Myocyte (in vitro differentiated cells): ENCODE data around the gene SRSF3. TPM values are rescaled to one million over a fixed set of nuclear protein-coding genes. Genes with fewer than 3 reads are reported as not detected.
A peak's percentile ranks its signal among the peaks of the same experiment; 100 is the strongest.
"Not testable (repeated sequence)": the region's sequence is repeated elsewhere in the genome, so short reads cannot be mapped to it uniquely, and the experiment has no call there.

ENCODE experiments used
- DNase-seq: peaks from one replicate; pipeline ENCODE4 v3.0.0-alpha.2; 2012; ENCODE audit warnings: low read depth
- total RNA-seq: library from RNA; depleted of rRNA; stranded (reverse); fragments of >200 nt; gene quantifications from 2 replicates; pipeline ENCODE4 v1.2.3, GENCODE V29; 2014

The SRSF3 gene
- total RNA-seq, 1 donor from 2014 or later = 155 TPM

DNA sequence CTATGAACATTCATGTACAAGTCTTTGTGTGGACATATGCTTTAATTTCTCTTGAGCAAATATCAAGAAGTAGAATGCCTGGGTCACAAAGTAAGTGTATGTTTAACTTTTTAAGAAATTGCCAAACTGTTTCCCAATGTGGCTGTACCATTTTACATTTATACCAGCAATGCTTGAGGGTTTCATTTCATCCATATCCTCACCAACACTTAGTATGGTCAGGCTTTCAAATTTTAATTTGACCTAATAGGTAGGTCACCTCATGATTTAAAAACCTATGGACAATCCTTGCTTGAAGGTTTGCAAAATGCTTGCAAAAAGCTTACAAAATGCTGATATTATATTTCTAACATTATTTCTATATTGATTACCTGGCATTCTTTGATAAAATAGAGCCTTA, 19.5 kb upstream of the SRSF3 start:
- no peak for DNase-seq

DNA sequence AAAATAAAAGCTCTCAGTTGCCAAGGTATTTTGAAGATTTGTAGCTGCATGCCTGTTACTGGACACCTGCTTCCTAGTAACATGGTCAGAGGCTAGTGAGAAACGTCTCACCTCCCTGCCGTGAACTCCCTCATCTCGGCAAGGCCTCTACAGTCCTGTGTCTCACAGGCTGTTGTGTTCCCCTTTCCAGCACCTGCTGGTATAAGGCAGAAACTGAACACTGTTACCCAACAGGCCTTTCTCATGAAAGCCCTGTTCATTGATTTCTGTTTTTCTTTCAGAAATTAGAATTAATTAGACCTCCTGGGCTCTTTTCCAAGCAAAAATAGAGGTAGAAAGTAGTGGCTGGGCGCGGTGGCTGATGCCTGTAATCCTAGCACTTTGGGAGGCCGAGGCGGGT, 17.6 kb upstream of the SRSF3 start:
- DNase-seq = no peak

DNA sequence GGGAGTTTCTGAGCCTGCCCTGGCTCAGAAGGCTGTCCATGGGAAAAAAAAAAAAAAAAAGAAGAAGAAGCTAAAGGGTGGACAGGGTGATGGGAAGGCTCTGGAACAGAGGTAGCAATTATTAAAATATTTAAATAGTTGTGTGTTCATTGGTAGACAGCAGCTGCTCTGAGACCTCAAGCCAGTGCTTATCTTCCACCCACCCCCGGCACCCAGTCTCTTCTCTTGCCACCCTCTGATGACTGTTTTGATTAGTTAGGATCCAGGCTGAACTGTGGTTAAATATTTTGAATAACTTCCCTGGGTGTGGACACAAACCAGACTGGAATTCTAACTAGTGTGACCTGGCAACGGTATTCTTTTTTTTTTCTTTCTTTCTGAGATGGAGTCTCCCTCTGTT, 16.9 kb upstream of the SRSF3 start:
- DNase-seq = peak; percentile 97

DNA sequence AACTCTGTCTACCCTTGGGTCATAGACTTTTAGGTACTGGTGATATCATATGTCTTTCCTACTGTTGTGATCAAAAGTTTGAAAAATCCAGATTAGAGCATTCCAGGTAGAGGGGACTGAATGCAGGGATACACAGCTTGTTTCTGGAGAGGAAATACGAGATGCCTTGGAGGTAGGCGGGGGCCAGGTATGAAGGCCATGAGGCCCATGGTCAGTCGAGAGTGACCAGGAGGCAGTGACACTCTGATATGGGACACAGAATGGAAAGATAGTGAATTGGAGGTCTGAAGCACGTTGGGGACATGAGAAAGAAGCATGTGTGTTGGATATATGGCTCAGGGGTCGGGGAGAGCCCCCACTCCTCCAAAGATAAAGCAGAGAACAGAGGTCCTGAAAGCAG, 16.1 kb upstream of the SRSF3 start:
- no peak for DNase-seq

DNA sequence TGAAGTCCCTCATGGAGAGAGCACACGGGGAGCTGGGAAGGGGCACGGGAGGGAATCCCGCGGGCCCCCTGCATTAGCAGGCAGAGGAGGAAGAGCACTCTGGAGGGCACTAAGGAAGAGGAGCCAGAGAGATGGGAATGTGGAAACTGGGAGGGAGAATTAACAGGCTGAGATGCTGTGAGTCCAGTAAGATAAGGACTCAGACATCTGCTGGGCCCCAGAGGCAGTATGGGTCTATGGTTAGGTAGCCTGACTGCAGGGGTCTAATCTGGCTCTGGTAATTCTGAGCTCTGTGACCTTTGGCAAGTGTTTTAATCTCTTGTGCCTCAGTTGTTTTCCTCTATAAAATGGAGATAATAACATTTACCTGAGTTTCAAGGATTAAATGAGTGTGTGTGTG, 15.7 kb upstream of the SRSF3 start:
- no peak for DNase-seq

DNA sequence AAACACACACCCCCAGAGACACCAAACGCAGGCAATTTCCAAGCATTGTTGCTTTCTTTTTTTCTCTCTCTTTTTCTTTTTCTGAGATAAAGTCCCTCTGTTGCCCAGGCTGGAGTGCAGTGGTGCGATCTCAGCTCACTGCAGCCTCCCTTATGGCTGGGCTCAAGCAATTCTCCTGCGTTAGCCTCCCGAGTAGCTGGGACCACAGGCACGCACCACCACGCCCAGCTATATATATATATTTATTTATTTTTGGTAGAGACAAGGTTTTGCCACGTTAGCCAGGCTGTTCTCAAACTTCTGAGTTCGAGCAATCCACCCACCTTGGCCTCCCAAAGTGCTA, 14.0 kb upstream of the SRSF3 start:
- DNase-seq = no peak

DNA sequence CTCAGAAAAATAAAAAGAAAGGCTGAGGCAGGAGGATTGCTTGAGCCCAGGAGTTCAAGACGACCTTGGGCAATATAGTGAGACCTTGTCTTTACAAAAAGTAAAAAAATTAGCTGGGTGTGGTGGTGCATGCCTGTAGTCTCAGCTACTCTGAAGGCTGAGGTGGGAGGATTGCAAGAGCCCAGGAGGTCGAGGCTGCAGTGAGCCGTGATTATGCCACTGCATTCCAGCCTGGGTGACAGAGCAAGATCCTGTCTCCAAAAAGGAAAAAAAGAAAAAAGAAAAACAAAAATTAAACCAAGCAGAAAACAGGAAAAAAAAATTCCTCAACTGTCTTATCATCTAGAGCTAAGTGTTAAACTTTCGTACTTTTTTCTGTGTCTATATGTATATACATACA, 12.4 kb upstream of the SRSF3 start:
- DNase-seq = no peak

DNA sequence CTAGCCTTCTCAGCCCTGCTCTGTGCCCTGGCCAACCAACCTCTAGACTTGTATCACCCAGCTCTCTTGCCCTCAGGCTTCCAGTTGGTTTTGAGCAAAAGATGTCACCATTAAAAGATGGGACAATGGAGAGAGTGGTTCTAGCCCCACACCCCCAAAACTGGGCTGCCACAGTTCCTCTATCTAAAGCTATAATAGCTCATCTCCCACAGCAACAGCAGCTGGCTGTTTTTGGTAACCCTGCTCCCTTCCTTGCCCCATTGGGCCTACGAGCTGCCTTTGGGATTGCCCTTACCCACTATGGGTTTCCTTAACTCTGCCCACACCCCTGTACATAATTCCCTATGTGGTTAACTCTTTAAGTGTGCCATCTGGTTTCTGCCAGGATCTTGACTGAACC, 7.6 kb upstream of the SRSF3 start:
- no peak for DNase-seq

DNA sequence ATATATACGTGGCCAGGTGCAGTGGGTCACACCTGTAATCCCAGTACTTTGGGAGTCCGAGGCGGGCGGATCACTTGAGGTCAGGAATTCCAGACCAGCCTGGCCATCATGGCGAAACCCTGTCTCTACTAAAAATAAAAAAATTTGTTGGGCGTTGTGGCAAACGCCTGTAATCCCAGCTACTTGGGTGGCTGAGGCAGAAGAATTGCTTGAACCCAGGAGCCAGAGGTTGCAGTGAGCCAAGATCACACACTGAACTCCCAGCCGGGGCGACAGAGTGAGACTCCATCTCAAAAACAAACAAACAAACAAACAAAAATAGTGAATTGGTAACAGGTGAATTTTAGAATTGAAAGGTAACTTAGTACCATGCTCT, 5.1 kb upstream of the SRSF3 start:
- not testable (repeated sequence) for DNase-seq

DNA sequence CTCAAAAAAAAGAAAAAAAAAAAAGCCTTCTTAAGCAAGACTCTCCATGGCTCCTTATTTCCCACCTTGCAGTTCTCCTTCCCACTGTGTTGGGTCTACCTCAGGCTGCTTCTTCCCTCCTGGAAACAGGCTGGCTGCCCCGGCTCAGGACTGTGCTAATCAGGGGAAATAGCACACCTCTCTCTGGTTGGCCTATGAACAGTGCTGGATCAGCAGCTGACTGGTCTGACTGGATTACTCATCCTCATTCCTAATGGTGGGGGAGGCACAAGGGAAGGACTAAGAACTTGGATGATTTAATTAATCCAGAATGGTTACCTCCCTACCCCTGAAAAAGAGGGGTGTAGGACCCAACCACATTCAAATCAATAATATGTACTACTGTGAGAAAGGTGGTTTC, 3.9 kb upstream of the SRSF3 start:
- peak; percentile 77 for DNase-seq

DNA sequence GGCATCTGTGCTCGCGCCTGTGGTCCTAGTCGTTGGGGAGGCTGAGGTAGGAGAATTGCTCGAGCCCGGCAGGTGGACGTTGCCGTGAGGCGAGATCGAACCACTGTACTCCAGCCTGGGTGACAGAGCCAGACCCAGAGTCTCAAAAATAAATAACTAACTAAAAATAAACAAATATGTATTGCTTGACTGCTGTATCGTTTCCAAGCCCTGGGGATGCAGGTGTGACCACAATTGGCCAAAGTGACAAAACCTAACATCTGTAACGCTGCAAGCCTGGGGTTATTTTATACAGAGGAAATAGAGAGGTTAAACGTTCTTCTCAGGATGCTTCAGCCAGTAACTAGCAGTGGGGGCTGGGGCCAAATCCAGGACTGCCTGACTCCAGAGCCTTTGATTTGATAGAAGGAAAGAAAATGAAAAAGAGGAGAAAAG, 1.9 kb upstream of the SRSF3 start:
- DNase-seq = no peak

DNA sequence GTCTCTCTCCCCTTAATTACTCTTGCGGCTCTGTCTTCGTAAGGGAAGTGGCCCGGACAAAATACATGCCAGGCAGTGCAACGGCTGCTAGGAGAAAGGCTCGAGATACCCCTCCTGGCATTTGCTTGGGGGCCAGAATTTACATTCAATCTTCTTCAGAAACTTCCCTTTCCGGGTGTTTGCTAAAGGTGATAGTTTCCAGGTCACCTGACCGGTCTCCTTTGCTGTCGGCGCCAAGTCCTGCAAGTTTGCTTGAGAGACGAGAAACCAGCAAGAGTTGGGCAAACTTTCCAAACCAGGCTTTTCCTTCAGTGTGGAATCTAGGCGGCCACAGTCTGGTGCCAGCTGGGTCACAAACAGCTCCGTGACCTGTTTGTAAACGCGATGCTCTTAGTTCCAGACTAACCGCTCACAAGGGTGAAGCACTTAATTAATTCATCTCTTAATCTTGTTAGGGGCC, 563 bp upstream of the SRSF3 start:
- DNase-seq = no peak

DNA sequence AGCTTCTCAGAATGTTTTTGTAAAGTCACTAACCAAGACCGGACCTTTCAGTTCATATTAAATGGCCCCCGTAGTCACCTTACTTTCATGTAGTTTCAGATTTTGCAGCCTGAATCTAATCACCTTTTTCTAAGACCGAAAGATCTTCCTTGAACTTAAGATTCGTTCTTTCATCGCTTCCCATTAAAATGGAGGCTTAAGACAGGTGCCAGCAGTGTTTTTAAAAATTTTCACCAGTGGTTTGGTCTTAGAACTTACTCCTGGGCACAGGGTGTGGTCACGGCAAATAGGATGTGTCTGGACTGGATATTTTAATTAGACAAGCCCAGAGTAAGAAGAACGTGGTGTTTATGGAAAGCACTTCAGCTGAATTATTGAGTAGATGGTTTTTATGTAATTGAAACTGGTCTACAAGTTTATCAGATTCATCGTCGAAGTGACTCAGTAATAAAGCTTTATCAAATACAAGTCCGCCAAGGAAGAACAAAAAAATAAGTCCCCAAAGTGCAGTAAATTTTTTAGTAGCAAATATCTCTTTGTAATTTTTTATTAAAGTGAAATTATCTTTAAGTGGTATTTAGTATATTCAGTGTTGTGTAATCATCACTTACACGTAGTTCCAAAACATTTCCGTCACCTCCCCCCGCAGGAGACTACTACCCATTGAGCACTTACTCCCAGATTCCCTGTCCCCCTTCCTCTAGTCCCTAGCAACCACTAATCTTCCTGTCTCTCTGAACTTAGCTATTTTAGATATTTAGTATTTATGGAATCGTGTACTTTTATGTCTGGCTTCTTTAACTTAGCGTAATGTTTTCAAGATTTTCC, 868 bp downstream of the SRSF3 start:
- peak; percentile 53 for DNase-seq

DNA sequence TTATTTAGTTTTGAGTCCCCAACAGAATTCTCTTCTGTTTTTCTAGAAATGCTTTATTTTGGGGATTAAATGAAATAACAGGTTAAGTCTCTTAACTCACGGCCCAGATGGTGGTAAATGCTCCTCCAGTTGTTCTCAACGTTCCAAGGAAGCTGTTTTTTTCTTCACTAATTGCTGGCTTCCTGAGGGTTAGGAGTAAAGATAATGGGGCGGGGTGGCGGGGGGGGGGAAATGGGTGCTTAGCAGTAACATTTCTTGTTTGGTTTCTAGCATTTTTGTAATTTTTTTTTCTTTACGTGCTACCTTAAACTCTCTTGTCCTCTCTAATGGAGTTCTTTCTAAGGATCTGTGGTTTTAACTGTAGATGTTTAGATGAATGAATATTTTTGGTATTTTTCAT, 2.2 kb downstream of the SRSF3 start:
- no peak for DNase-seq

DNA sequence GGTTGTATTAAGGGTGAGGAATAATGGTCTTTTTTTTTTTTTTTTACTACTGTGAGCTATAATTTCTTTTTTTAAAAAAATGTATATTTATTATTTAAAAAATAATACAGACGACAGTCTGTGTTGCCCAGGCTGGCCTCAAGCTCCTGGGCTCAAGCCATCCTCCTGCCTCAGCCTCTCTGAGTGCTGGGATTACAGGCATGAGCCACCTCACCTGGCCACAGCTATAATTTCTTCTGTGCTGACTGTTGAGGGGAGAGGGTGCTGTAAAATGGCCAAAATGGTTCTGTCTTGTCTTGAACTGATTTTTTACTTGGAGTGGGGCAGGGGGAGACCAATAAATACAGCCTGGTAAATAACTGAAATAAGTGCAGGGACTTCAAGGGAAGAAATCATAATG, 3.6 kb downstream of the SRSF3 start:
- DNase-seq = no peak

DNA sequence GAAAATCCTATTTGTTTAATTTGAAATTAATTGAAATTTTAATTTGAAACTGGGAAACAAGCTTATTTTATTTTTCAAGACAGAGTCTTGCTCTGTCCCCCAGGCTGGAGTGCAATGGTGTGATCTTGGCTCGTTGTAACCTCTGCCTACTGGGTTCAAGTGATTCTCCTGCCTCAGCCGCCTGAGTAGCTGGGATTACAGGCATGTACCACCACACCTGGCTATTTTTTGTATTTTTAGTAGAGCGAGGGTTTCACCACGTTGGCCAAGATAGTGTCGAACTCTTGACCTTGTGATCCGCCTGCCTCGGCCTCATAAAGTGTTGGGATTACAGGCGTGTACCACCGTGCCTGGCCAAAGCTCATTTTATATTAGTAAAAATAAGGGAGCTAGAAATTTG, 4.2 kb downstream of the SRSF3 start:
- DNase-seq = no peak

DNA sequence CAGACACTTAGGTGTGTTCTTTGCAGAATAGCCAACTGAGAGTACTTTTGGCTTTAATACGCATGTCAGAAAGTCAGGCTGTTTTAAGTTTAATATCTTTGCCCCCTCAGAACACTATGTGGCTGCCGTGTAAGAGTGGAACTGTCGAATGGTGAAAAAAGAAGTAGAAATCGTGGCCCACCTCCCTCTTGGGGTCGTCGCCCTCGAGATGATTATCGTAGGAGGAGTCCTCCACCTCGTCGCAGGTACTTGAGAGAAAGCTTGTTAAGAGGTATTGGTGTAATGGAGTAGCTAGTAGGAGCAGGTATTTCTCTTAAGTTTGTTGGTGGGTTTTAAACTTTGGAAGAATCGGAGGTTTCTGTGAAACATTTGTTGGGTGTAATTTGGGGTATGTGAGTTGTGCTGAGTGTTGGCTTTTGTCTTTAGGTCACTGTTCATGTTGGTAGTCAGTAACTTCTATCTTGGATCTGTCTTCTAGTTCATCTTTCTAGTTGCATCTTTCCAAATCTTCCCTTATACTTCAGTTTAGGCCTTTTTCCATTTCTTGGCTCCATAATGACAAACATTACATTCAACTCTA, 4.7 kb downstream of the SRSF3 start:
- no peak for DNase-seq

DNA sequence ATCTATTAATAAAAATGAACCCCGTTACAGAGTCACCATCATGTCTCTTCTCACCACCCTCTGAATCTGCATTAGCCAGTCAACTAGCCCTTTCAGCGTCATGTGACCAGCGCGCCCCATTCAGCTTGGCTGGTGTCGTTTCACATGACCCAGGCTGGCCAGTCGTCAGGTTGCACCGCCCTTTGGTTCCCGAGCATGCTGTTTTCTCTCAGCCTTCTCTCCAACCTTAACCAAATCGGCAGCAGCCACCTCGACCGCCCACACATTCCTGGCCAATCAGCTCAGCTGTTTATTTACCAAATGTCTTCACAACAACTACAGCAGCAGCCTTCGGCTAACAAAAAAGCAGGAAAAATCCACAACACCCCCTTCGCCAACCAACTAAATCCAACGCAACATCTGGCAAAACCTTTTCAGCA, 5.6 kb downstream of the SRSF3 start:
- peak; percentile 66 for DNase-seq

DNA sequence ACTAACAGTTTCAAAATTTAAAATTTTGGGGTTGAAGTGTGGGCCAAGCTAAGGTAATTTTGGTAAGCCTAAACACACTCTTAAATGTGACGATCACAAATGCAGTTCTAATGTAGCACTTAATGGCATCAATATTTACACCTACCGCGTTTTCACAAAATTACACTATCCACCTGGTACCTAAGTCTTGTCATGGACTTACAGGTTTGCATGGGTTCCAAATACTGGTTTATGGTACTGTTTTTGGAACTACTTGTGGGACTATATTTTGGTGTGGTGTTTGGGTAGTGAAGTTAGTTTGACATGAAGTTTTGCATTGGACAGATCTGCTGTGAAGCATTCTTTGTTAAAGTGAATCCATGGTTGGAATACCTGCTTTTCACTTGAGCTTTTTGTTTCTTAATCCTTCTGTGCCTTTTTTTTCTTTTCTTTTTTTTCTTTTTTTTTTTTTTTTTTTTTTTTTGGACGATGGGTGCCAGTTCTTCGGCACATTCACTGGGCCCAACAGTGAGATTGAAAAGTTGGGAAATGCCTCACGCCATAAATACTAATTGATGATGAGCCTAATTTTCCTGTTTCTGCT, 6.5 kb downstream of the SRSF3 start:
- DNase-seq = no peak

DNA sequence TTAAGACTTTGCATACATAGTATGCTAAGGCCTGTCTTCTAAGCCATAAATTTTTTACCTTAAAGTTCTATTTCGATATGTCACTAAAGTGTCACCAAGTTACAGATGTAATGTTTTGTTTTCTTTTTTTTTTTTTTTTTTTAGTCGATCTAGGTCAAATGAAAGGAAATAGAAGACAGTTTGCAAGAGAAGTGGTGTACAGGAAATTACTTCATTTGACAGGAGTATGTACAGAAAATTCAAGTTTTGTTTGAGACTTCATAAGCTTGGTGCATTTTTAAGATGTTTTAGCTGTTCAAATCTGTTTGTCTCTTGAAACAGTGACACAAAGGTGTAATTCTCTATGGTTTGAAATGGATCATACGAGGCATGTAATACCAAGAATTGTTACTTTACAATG, 7.7 kb downstream of the SRSF3 start:
- not testable (repeated sequence) for DNase-seq

DNA sequence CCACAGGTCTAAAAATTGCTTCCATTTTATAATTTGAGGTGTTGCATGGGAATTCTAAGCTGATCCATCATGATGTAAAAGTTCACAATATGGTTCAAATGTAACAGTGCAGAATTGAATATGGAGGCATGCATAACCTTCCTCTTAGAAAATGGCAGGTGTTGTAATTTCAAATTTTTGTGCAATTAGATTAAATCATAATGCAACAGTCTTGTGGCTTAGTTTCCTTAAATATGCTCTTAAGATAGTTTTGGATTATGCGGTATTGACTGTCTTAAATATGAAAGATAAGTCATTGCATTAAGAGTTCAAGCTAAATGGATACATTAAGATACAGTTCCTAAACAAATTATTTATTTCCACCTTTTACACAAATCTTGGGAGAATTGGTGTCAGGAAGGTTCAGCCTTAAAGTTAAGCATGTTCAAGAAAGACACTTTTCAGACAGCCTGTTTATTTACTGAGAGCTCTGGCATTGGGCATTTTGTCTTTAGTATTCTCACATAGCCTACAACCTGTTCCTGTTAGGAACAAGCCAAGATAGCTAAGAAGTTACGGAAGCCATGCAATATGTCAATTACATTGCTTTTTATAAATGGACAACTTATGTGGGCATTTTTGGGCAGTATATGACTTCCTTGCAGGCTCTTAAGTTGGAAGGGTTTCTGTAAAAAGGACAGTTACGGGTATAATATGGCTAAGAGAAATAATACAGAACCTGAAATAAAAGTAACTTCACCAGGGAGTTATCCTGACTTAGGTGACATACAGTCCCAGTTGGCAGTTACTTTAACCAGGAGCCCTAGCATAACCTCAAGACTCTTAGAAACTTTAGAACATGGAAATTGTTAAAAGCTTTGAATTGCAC, 9.3 kb downstream of the SRSF3 start:
- DNase-seq = no peak
